Endothelial cell of umbilical vein (primary cell): ENCODE measurements around the gene YIPF2. TPM values are rescaled to one million over a fixed set of nuclear protein-coding genes. Genes with fewer than 3 reads are reported as not detected.

ENCODE experiments used
- BruUV-seq: library from RNA; stranded (reverse); fragments of 400-500 nt; replicated peaks from 2 replicates; lab custom pipeline; 2021; lab: Mats Ljungman, UMichigan
- CTCF ChIA-PET: fragments of 300-600, 350-600 bp; sonication (Branson Sonifier 250); formaldehyde crosslinking; loops from one replicate; lab custom pipeline; 2021; ENCODE audit warnings: antibody characterized with exemption, inconsistent platforms; lab: Charles Lee
- POLR2A ChIA-PET: fragments of 300-600, 350-600 bp; sonication (Branson Sonifier 250); formaldehyde crosslinking; loops from one replicate; lab custom pipeline; 2021; ENCODE audit warnings: antibody characterized with exemption, inconsistent platforms; lab: Charles Lee
- DNase-seq: peaks from one replicate; pipeline ENCODE4 v3.0.0-alpha.2; 2011; ENCODE audit warnings: low read depth, low spot score
- FAIRE-seq: peaks from 2 replicates; lab custom pipeline; 2011; peaks lifted over from hg19 to GRCh38; lab: Jason Lieb, UNC
- H2AFZ ChIP-seq: 2 replicates; pipeline ENCODE4 v1.6.0; 2012; ENCODE audit warnings: low read depth, low read length, control low read depth, inconsistent platforms
- H3K27ac ChIP-seq: 2 replicates; pipeline ENCODE4 v1.5.1; 2011; ENCODE audit warnings: low read depth, mild to moderate bottlenecking, control low read depth, low read length, moderate library complexity; ENCODE audit not compliant: insufficient read depth
- H3K27me3 ChIP-seq, 2 experiments: 2 replicates each; pipeline versions ENCODE4 v1.6.0 to v1.6.1; 2011; ENCODE audit warnings: low read length in 2 of 2, mixed read lengths in 1 of 2; ENCODE audit not compliant: control insufficient read depth in 2 of 2, insufficient read depth in 2 of 2
- H3K36me3 ChIP-seq, 2 experiments: 2 replicates in 1 of 2; 3 replicates in 1 of 2; pipeline ENCODE4 v1.5.1; 2011; ENCODE audit warnings: low read length in 2 of 2, mild to moderate bottlenecking in 1 of 2, moderate library complexity in 1 of 2; ENCODE audit not compliant: control insufficient read depth in 2 of 2, insufficient read depth in 2 of 2; ENCODE audit errors: extremely low read depth in 1 of 2
- H3K4me1 ChIP-seq: 3 replicates; pipeline ENCODE4 v1.5.1; 2011; ENCODE audit warnings: mild to moderate bottlenecking, low read length; ENCODE audit not compliant: control insufficient read depth, insufficient read depth; ENCODE audit errors: extremely low read depth
- H3K4me2 ChIP-seq: 2 replicates; pipeline ENCODE4 v1.6.1; 2011; ENCODE audit warnings: low read length, control low read depth, mixed read lengths; ENCODE audit not compliant: insufficient read depth
- H3K4me3 ChIP-seq, 3 experiments: fragments of 200-600 bp in 1 of 3; sonication (generic), shearing (Covaris generic) in 1 of 3; replicated peaks in 1 of 3; 2 replicates each; pipeline ENCODE4 v1.5.1; 2011 to 2016; ENCODE audit warnings: control low read depth in 3 of 3, low read length in 3 of 3, mild to moderate bottlenecking in 2 of 3, inconsistent platforms in 1 of 3, low read depth in 1 of 3, moderate library complexity in 1 of 3; ENCODE audit not compliant: insufficient read depth in 1 of 3
- H3K79me2 ChIP-seq: 2 replicates; pipeline ENCODE4 v1.6.0; 2012; ENCODE audit warnings: low read length, inconsistent platforms; ENCODE audit not compliant: control insufficient read depth, insufficient read depth
- H3K9ac ChIP-seq: replicated peaks from 2 replicates; pipeline ENCODE3; 2011; ENCODE audit warnings: low read length, control low read depth; ENCODE audit not compliant: insufficient read depth; ENCODE audit errors: extremely low read depth
- H3K9me1 ChIP-seq: replicated peaks from 3 replicates; pipeline ENCODE4 v1.6.0; 2011; ENCODE audit warnings: mild to moderate bottlenecking, low read length; ENCODE audit not compliant: control insufficient read depth, insufficient read depth; ENCODE audit errors: extremely low read depth
- H3K9me3 ChIP-seq: replicated peaks from 2 replicates; pipeline ENCODE4 v1.5.1; 2012; ENCODE audit warnings: low read length, inconsistent platforms; ENCODE audit not compliant: control insufficient read depth, insufficient read depth
- H4K20me1 ChIP-seq: replicated peaks from 2 replicates; pipeline ENCODE3; 2011; ENCODE audit warnings: mild to moderate bottlenecking, low read length; ENCODE audit not compliant: control insufficient read depth, insufficient read depth; ENCODE audit errors: extremely low read depth
- EZH2 ChIP-seq: IDR thresholded peaks from 2 replicates; pipeline ENCODE4 v1.6.1; 2012; ENCODE audit warnings: borderline replicate concordance, low read depth, mild to moderate bottlenecking, moderate library complexity, low read length, inconsistent platforms; ENCODE audit not compliant: severe bottlenecking
- FOS ChIP-seq: IDR thresholded peaks from 2 replicates; pipeline ENCODE4 v1.6.1; 2011; ENCODE audit warnings: mild to moderate bottlenecking, low read length, moderate library complexity, borderline replicate concordance; ENCODE audit not compliant: insufficient read depth
- GATA2 ChIP-seq: IDR thresholded peaks from 2 replicates; pipeline ENCODE4 v1.7.0; 2011; ENCODE audit warnings: low read depth, mild to moderate bottlenecking, moderate library complexity, mixed read lengths, low read length; ENCODE audit not compliant: insufficient read length, insufficient read depth
- JUN ChIP-seq: IDR thresholded peaks from 2 replicates; pipeline ENCODE4 v1.6.1; 2011; ENCODE audit warnings: borderline replicate concordance, low read depth; ENCODE audit not compliant: insufficient read length, insufficient read depth
- MYC ChIP-seq: IDR thresholded peaks from one replicate; pipeline ENCODE4 v1.6.1; 2011; ENCODE audit warnings: mild to moderate bottlenecking, low read depth, low read length
- POLR2A ChIP-seq: IDR thresholded peaks from 2 replicates; pipeline ENCODE4 v1.6.1; 2012; ENCODE audit warnings: low read depth, mild to moderate bottlenecking, control low read depth, low read length
- POLR2AphosphoS5 ChIP-seq: IDR thresholded peaks from 2 replicates; pipeline ENCODE4 v1.6.1; 2012; ENCODE audit warnings: low read depth, mild to moderate bottlenecking, control low read depth, low read length, moderate library complexity; ENCODE audit not compliant: insufficient read depth
- dilution Hi-C: fragments of 300-500 bp; cut with MboI; formaldehyde crosslinking; loops from one replicate; pipeline ENCODE4 v1.15.0; 2019; ENCODE audit warnings: low sequenced_read_pairs; ENCODE audit not compliant: extremely low pct_ligation_motif_present
- intact Hi-C: fragments of 100-400 bp; cut with micrococcal nuclease; formaldehyde crosslinking; loops from one replicate; pipeline ENCODE4 v1.10.0; 2022
- polyA plus RNA-seq, 4 experiments: library from polyadenylated mRNA; depleted of rRNA in 3 of 4; stranded (reverse) in 3 of 4; unstranded in 1 of 4; fragments of >200 nt; gene quantifications; 2 replicates each; pipeline versions ENCODE4 v1.2.1 to v1.2.3, GENCODE V29; 2011 to 2012; ENCODE audit warnings: missing spikeins in 1 of 4
- total RNA-seq: library from RNA; stranded (reverse); gene quantifications from 2 replicates; pipeline ENCODE4 v1.2.3, GENCODE V29; 2021
- TF ChIP-seq, protein P1 (sequence below), 2 donors: IDR thresholded peaks; 1 replicate in 1 of 2; 2 replicates in 1 of 2; pipeline ENCODE4 v1.5.1; 2011; ENCODE audit warnings: low read length in 2 of 2, mild to moderate bottlenecking in 2 of 2, moderate library complexity in 2 of 2, control low read depth in 1 of 2, inconsistent platforms in 1 of 2, low read depth in 1 of 2; ENCODE audit not compliant: insufficient read depth in 1 of 2; ENCODE audit errors: extremely low read depth in 1 of 2
- TF ChIP-seq, protein P2 (sequence below): IDR thresholded peaks from 2 replicates; pipeline ENCODE4 v1.6.1; 2011; ENCODE audit not compliant: insufficient read depth, insufficient read length

Gene YIPF2
- total and polyA plus RNA-seq, 2 donors (not counting 3 experiments of a cell fraction or from before 2014, with no cell fraction given), result 47.8 to 104 TPM

DNA sequence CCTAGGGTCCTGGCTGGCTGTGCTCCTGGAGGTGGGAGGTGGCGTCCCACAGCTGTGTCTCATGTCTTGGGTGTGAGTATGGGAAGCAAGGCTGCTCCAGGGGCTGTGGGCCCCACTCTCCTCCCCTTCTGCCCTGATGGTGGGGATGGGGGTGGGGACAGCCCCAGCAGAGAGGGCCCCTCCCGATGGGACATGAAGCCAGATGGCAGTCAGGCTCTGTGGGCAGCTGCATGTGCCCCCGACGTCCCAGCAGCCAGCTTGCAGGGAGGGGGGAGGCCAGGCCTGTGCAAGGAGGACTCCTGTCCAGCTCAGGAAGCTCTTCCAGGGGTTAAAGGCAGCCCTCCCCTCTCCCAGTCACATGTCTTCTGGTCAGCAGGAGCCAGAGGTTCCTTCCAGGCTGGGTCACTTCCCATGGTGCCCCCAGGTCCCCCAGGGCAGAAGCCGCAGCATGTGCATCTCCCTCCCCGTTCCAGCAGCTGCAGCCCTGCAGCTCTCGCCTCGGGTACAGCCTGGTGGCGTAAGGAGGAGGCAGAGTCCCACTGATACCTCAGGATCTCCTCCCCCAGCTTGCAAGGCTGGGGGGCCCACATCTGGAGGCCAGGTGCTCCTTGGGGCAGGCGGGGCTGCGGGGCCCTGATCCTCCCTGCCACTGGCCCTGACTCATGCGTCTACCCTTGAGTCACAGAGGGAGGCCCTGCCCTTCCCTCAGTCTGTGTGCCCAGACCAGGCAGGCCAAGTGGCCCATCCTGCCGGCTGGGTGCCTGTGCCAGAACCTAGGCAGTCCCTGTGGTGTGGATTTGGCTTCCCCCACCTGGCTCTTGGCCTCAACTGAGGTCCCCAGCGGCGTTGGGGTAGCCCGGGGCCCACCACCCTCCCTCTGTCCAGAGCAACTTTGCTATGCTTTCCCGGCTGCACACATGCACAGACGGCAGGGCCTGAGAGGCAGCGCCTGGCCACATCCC is 13.0 kb downstream of the YIPF2 start:
- ChIA-PET CTCF (interaction anchor here (0.6 to 1.6 kb wide), 3 partner anchors 43 to 44 kb away, joined by 4 read pairs; partner anchors contain the start of gene CARM1), POLR2A (no interaction called here)
- Histone ChIP-seq H3K27ac (no peak overlapping the region), H3K4me3 (no peak overlapping the region), H3K36me3 (peaks cover 0 to 38% of the 10 kb centered on the region in 2 experiments), H3K4me2 (no peak overlapping the region), H3K9ac (no peak overlapping the region), H3K4me1 (no peaks in the 10 kb centered on the region), H3K27me3 (no peaks in the 10 kb centered on the region), H4K20me1 (no peaks in the 10 kb centered on the region), H3K9me3 (no peaks in the 10 kb centered on the region), H2AFZ (no peak overlapping the region), H3K79me2 (no peaks in the 10 kb centered on the region), H3K9me1 (no peaks in the 10 kb centered on the region)
- BruUV-seq, result no TSS peak
- dilution Hi-C loops, result loop anchor here (10.0 kb wide), 1 partner anchor 109 kb away; no protein-coding TSS in a partner anchor
- intact Hi-C loops, result no loop called here
- FAIRE-seq (no peak), DNase-seq (no peak)
- TF ChIP-seq MYC (no peak), FOS (no peak), JUN (no peak), POLR2AphosphoS5 (no peak), GATA2 (no peak), EZH2 (no peak), POLR2A (no peak)
- TF ChIP-seq, protein P1, sequence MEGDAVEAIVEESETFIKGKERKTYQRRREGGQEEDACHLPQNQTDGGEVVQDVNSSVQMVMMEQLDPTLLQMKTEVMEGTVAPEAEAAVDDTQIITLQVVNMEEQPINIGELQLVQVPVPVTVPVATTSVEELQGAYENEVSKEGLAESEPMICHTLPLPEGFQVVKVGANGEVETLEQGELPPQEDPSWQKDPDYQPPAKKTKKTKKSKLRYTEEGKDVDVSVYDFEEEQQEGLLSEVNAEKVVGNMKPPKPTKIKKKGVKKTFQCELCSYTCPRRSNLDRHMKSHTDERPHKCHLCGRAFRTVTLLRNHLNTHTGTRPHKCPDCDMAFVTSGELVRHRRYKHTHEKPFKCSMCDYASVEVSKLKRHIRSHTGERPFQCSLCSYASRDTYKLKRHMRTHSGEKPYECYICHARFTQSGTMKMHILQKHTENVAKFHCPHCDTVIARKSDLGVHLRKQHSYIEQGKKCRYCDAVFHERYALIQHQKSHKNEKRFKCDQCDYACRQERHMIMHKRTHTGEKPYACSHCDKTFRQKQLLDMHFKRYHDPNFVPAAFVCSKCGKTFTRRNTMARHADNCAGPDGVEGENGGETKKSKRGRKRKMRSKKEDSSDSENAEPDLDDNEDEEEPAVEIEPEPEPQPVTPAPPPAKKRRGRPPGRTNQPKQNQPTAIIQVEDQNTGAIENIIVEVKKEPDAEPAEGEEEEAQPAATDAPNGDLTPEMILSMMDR (IDR thresholded peaks at IDR 0.05; ENCODE audit: extremely low read depth in 1 of 2, insufficient read depth in 1 of 2, low read depth in 1 of 2, low read length in 2 of 2), result no peak
- TF ChIP-seq, protein P2, sequence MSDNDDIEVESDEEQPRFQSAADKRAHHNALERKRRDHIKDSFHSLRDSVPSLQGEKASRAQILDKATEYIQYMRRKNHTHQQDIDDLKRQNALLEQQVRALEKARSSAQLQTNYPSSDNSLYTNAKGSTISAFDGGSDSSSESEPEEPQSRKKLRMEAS, result no peak
